ENCODE data around the gene USP6.
"Not testable (repeated sequence)": the region's sequence is repeated elsewhere in the genome, so short reads cannot be mapped to it uniquely, and the experiment has no call there.

USP6 gene

GRCh38 chr17:5191541-5192417, 75.9 kb downstream of the USP6 start, which contains the start of gene ZNF594:
Gene ZNF594, minus strand, starts transcription at chr17:5191868. Its CDS starts 7,612 bp downstream, at chr17:5184256.
- peak; percentile 89 for DNase-seq (ENCODE audit: low spot score)

- DNase-seq (ENCODE audit: low spot score): no peak
Measured at GRCh38 chr17:5194346-5194745, 78.5 kb downstream of the USP6 start.

GRCh38 chr17:5198472-5198871, 82.6 kb downstream of the USP6 start:
- DNase-seq (ENCODE audit: low spot score): peak; percentile 38

GRCh38 chr17:5200360-5200759, 84.5 kb downstream of the USP6 start:
- no peak for DNase-seq (ENCODE audit: low spot score)

GRCh38 chr17:5201011-5201410, 85.2 kb downstream of the USP6 start:
- DNase-seq (ENCODE audit: low spot score): no peak

- DNase-seq (ENCODE audit: low spot score): no peak
Measured at GRCh38 chr17:5203178-5203907, 87.5 kb downstream of the USP6 start.

GRCh38 chr17:5203908-5204294, 88.1 kb downstream of the USP6 start:
- DNase-seq (ENCODE audit: low spot score): no peak

GRCh38 chr17:5209396-5209795, 93.6 kb downstream of the USP6 start:
- DNase-seq (ENCODE audit: low spot score): no peak

- DNase-seq (ENCODE audit: low spot score): no peak
Measured at GRCh38 chr17:5210091-5210490, 94.3 kb downstream of the USP6 start.

- DNase-seq (ENCODE audit: low spot score): peak; percentile 31
Measured at GRCh38 chr17:5210614-5211252, 94.9 kb downstream of the USP6 start.

GRCh38 chr17:5211458-5211857, 95.6 kb downstream of the USP6 start:
- no peak for DNase-seq (ENCODE audit: low spot score)

GRCh38 chr17:5217562-5217961, 101.7 kb downstream of the USP6 start:
- DNase-seq (ENCODE audit: low spot score): not testable (repeated sequence)

- DNase-seq (ENCODE audit: low spot score): no peak
Measured at GRCh38 chr17:5219536-5219935, 103.7 kb downstream of the USP6 start.

- no peak for DNase-seq (ENCODE audit: low spot score)
Measured at GRCh38 chr17:5220074-5220473, 104.2 kb downstream of the USP6 start.

- not testable (repeated sequence) for DNase-seq (ENCODE audit: low spot score)
Measured at GRCh38 chr17:5221912-5222311, 106.1 kb downstream of the USP6 start.

Data from NAMALWA (cell line).